GM18511 (cell line): ENCODE results near the gene OPTN.
"Not testable (repeated sequence)": the region's sequence is repeated elsewhere in the genome, so short reads cannot be mapped to it uniquely, and the experiment has no call there.

Experiments used
- ATAC-seq: cut with Tn5 transposase; IDR thresholded peaks from one replicate; pipeline ENCODE4 v1.9.1; 2021; ENCODE audit warnings: mild to moderate bottlenecking, moderate library complexity; ENCODE audit not compliant: unreplicated experiment

OPTN gene

DNA sequence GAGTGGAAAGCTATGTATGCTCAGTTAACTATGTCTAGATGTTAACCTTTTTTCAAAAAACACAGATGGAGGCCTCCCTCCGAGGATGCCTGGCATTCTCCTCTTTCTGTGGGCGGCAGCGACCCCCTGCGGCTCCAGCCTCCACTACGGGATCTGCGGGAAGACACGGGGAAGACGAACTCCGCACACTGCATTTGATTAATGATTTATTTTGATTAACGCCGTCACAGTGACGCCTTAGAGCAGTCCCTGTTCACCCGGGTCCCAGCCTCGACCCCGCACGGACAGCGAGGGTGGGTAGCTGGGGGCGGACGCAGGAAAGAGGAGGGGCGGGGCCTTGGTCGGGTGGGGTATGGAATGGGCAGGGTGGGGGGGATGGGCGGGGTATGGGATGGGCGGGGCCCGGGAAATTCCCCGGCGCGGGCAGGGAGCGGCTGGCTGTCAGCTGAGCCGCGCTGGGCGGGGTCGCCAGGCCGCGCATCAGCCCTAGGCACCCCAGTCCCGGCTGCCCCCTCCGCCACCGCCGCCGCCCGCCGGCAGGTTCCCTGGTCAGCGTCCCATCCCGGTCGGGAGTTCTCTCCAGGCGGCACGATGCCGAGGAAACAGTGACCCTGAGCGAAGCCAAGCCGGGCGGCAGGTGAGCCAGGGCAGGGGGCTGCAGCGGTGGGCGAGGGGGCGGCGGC is at the start of gene OPTN:
TSS of gene OPTN (plus strand) at position 498 of the 683 bp plus-strand sequence. CDS start 8,960 bp downstream, outside the sequence.
- ATAC-seq, result peak; percentile 75

- no peak for ATAC-seq
Measured at GRCh38 chr10:13051126-13051694, 48.8 kb upstream of the OPTN start.

DNA sequence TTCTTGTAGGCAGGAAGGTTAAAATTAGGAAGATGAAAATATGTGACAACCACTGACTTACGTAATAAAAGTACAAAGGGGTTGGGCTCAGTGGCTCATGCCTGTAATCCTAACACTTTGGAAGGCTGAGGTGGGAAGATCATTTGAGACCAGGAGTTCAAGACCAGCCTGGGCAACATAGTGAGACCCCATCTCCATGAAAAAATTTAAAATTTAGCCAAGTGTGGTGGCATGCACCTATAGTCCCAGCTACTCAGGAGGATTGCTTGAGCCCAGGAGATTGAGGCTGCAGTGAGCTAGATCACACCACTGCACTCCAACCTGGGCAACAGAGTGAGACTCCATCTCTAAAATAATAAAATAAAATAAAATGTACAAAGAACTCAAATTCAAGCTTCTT is 46.8 kb upstream of the OPTN start:
- not testable (repeated sequence) for ATAC-seq

DNA sequence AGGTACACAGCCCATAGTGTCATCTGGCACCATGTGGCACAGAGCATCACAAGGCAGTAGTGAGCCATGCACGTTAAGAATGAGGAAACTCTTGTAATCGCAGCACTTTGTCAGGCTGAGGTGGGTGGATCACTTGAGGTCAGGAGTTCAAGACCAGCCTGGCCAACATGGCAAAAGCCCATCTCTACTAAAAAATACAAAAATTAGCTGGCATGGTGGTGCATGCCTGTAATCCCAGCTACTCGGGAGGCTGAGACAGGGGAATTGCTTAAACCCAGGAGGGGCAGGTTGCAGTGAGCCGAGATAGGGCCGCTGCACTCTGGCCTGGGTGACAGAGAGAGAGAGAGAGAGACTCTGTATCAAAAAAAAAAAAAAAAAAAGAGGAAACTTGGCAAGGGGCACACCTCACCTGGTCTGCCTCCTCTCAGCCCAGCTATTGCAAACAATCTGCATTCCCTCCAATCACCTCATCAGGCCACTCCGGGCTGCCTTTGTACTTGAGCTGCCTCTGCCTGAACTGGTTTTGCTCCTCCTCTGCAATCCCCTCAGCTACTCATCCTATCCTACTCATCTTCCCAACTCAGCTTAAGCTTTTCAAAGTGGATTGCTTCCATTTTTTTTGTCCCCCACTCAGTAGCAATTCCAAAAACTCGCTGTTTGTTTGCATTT is 46.0 kb upstream of the OPTN start:
- ATAC-seq, result no peak

DNA sequence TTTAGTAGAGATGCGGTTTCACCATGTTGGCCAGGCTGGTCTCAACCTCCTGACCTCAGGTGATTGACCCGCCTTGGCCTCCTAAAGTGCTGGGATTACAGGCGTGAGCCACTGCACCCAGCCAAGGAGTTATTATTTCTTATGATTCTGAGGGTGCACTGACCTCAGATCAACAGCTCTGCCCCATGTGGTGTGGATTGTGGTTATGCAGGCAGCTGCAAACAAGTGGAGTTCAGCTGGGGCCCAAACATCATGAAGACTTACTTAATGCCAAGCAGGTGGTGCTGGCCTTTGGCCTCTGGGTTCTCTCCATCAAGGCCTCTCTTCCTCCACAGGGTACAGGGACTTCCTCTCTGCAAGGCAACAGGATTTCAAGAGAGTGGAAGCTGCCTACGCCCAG is 45.1 kb upstream of the OPTN start:
- no peak for ATAC-seq

- ATAC-seq, result no peak
Measured at GRCh38 chr10:13056456-13057077, 43.4 kb upstream of the OPTN start.

GRCh38 chr10:13062803-13063202 is 37.2 kb upstream of the OPTN start:
- no peak for ATAC-seq

DNA sequence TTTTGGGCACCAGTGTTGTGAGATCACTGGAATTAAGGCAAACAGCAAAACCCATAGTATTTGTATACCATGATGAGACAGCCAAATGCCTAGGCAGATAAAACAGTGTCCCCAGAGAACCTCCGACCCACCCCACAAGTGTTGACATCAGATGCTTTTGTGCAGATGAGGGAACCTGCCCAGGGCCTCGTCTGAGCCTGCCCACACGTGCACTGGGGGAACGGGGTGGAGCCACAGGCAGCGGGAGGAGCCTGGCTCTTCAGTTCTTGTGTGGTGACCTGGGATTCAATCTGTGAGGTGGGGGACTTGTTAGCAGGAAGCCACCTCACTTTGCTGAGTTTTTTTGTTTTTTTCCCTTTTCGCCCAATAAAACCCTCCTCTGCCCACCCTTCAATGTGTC is 33.4 kb upstream of the OPTN start:
- no peak for ATAC-seq

DNA sequence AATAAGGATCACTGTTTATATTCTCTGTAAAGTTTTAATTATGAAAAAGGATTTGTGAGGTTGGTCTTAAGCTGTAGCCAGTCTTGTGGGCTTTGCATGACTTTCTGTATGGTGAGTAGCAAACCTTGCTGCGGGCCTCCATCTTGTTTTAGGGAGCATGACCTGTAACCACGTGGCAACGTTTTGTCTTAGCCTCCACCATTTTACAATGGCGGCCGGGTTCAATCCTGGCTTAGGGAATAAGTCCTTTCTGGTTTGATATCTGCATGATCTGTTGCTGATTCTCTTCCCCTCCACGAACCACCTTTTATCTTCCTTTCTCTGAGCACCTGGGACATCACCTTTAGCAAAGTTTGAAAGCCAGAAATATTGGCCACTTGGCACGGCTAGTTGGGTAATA is 32.5 kb upstream of the OPTN start:
- ATAC-seq, result no peak

DNA sequence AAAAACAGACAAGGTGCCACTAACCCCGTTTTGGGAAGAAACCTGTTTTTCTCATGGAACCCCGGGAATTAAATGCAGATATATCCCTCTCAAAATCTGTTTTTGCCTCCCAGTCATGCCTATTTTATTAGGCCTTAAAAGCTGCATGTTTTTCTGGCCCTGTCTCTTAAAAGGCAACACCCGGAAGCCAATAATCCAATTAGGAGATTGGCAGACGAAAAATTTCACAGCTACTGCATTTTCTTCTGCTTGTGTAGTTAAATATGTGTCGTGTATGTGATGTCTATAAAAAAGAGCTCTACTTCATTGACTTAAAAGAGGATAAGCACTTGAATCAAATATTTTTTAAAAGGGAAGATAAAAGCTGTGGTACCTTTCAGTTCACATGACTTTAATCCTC is 31.9 kb upstream of the OPTN start:
- no peak for ATAC-seq

DNA sequence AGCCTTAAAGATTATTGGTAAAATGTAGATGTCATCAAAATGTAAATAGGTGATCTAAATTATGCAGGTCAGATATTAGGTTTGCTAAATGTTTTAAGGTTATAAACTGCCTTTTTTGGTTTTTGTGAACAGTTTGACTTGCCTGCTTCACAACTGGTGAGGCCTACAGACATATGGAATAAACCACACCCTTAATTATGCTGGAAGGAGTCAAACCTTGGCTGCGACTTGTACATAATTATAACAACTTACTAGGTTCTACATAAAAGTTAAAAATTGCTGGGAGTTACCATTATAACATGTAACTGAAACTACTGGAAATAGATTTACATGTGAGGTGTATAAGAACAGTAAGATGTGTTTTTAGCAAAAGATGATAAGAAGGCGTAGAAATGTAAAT is 31.5 kb upstream of the OPTN start:
- ATAC-seq, result no peak

- ATAC-seq, result no peak
Measured at GRCh38 chr10:13072339-13072738, 27.6 kb upstream of the OPTN start.

GRCh38 chr10:13074563-13075451 is 25.2 kb upstream of the OPTN start:
- ATAC-seq, result no peak

DNA sequence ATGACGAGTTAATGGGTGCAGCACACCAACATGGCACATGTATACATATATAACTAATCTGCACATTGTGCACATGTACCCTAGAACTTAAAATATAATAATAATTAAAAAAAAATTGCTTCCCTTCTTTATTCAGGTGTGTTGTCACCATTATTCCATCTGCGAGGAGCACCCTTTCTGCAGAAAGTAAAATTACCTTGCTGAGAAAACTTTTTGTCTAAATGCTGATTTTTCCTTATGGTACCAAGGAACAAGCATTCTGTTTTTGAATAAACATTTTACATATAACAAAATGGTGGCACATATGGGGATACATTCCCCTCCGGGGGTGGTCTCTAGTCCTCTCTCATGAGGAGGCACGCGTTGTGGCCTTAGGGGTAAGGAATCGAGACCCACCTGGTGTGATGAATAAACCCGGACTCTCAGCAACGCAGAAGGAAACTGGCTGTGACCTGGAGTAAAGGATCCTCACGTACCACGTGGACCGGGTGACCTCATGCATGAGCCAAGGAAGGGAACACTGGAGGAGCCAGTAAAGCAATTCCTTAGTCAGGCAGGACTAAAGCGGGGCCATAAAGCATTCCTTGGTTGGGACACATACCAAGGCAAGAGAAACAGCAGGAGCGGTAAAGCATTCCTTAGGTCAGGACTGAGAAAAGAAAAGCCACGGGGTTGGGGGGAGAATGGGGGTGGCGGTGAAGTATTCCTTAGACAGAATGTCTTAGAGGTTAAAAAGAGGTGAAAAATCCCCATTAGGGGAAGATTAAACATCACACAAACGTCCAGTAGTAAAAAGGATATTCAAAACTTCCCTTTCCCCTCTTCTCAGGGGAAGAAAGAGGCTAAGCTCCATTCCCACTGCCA is 20.8 kb upstream of the OPTN start:
- ATAC-seq, result no peak

- ATAC-seq, result no peak
Measured at GRCh38 chr10:13079776-13080050, 20.2 kb upstream of the OPTN start.

- no peak for ATAC-seq
Measured at GRCh38 chr10:13080643-13081042, 19.3 kb upstream of the OPTN start.

- ATAC-seq, result not testable (repeated sequence)
Measured at GRCh38 chr10:13083700-13084099, 16.3 kb upstream of the OPTN start.

DNA sequence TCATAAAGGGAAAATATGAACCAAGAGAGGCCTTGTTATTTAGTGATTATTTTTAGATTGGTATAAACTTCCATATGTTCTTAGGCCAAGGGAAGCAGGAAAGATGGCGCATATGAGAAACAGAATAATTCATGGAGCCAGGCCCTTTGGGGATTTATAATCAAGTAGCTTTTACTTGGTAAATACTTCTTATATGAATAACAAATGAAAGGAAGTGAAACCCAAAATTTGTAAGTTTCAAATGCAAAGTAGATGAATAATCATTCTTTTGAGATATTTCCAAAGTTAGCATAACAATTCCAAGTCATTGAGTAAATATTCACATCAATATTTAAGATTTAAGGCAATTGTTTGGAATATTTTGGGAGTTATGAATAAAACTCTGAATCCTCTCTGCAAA is 13.9 kb upstream of the OPTN start:
- ATAC-seq, result no peak

DNA sequence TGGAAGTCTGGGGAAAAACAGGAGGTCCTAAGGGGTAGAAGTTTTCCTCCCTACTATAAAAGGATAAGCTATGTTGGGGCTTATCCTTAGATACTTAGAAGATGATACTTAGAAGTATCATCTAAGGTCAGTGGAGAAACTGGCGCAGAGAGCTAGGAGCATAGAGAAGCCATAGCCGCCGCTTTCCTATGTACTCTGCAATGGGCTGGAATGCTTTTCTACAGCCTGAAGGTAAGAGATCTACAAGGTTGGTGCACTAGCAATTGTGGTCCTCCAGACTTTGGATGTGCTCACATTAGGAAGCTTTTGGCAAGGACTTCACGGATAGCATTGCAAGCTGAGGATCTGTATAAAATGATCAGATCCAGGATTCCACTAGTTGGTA is 12.4 kb upstream of the OPTN start:
- no peak for ATAC-seq

DNA sequence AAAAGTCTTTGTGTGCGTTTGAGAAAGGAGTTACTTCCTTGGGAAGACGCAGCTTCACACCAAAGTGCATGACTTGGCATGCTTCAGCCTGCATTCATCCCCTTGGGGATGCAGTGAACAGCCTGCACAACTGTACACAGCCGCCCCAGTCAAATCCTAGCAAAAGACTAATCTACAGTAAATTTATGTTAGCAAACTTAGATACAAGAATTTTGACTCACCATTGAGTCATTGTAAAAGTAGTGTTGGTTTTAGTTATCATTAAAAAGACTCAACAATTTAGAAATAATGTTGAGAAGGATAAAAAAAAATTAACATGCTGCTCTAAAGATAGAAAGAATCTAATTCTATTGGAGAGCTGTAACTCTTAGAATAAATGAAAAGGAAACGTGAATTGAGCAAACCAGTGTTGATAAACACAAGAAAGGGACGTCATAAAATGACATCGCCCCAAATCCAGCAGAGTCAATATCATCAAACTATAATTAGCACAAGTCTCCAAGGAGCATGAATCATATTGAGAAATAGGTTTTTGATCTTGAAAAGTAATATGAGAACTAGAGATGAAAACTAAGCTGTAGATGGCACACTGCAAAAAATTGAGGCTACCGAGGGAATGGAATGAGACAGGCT is 11.9 kb upstream of the OPTN start:
- ATAC-seq, result no peak
